ENCODE data around the gene PSG3.
"Not testable (repeated sequence)": the region's sequence is repeated elsewhere in the genome, so short reads cannot be mapped to it uniquely, and the experiment has no call there.

PSG3 gene

DNA sequence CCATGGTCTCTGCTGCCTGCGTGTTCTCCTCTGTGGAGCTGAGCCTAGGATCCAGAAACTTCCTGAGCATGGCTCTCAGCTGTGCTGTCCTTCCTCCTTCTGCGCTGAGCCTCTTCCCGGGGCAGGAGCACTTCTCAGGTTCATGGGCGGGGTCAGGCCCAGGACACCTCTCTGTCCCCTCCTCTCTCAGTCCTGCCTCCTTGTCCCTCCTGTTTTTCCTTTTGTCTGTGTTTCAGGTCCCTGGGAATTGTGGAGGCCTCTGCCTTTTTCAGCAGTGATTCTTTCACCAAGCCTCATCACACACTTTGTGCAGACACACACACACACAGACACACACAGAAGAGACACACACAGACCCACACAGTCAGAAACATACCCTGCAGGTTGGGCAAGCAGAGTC is at the start of gene PSG3:
PSG3 (minus strand) TSS at position 101 of the 400 bp plus-strand sequence; CDS start at position 4, 97 bp downstream.
- DNase-seq, result not testable (repeated sequence)

- DNase-seq, result not testable (repeated sequence)
Measured at GRCh38 chr19:42788766-42789165, 48.5 kb upstream of the PSG3 start.

DNA sequence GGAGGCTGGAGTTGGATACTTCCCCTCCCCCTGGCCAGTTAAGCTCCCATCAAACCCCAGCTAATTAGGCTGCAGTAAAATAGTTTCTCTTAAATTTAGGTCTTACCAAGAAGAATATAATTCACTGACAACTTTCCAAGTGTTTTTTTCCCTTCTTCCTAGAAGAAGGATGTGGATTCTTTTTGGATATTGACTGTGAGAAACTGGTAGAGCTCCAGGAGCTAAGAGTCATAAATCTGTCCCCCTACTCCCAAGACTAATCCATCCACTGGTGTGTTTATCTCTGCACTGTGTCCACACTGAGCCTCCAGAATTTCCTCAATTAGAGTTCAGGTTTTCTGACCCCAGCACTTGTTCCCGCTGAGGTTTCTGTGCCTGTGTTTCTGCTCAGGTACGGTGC is 47.5 kb upstream of the PSG3 start:
- DNase-seq, result not testable (repeated sequence)

GRCh38 chr19:42776750-42777612 is 36.7 kb upstream of the PSG3 start:
- not testable (repeated sequence) for DNase-seq

- not testable (repeated sequence) for DNase-seq
Measured at GRCh38 chr19:42774510-42775158, 34.4 kb upstream of the PSG3 start.

DNA sequence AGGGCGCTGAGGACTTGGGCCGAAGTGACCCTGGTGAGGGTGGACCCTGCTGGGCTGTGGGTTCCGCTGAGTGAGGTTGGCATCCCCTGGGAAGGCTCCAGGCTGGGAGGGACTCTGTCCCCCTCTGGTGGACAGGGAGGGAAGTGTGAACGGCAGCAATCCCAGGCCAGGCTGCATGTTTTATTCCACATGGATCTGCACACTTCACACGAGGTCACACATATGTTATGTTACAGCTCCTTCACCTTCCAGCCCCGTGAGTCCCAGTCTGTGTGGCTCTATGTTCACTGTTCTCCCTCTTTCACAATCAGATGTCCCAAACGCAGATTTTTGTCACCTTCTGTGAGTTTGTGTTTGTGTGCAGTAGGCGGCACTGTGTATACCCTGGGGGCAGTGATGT is 27.0 kb upstream of the PSG3 start:
- not testable (repeated sequence) for DNase-seq

DNA sequence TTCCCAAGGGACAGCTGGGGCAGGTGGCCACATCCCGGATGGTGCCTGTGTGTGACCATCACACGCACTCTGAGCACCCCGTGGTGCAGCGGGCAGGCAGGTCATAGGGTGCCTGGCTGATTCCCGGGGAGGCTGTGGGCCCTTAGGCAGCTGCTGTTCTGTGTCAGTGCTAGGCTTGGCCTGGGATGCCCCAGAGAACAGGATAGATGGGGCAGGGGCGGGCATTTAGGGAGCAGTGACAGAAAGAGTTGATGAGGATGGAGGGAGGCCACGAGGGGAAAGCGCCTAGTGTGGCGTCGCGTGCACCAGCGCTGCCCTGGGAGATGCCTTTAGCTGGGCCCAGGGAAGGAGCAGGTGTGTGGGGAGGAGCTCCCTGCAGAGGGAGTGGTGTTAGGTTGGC is 26.6 kb upstream of the PSG3 start:
- not testable (repeated sequence) for DNase-seq

DNA sequence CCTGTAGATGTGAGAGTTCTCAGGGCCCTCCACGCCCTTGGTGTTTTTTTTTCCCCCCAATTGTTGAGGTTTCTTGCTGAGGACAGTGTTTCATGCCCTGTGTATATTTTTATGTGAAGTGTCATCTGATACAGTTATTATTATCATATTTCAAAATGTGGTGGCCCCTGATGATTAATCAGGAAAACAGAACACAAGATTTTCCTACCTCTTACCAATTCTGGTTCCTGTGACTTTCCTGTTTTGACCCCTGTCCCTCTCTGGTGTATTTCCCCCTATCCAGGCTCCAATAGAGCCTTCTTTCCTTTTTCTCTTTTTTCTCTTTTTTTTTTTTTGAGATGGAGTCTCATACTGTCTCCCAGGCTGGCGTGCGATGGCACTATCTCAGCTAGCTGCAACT is 24.6 kb upstream of the PSG3 start:
- no peak for DNase-seq

GRCh38 chr19:42762789-42763188 is 22.5 kb upstream of the PSG3 start:
- DNase-seq, result no peak

- not testable (repeated sequence) for DNase-seq
Measured at GRCh38 chr19:42761924-42762295, 21.6 kb upstream of the PSG3 start.

- DNase-seq, result not testable (repeated sequence)
Measured at GRCh38 chr19:42760954-42761923, 21.0 kb upstream of the PSG3 start.

DNA sequence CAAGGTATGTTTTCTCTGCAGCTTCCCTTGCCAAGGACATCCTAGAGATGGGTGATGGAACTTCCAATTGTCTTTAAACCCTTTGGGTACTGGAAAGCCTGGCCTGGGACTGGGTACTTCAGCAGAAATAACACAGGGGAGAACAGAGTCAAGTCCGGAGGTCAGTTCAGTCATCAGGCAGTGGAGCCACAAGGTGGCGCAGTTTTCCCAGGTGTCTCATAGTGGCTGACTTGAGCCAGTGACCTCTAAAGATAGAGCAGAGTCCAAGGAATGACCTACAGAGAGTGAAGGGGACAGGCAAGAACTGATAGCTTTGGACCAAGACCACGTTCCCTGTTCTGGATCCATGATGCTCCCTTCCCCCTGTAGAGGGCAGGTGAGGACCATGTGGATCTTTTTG is 18.4 kb upstream of the PSG3 start:
- not testable (repeated sequence) for DNase-seq

DNA sequence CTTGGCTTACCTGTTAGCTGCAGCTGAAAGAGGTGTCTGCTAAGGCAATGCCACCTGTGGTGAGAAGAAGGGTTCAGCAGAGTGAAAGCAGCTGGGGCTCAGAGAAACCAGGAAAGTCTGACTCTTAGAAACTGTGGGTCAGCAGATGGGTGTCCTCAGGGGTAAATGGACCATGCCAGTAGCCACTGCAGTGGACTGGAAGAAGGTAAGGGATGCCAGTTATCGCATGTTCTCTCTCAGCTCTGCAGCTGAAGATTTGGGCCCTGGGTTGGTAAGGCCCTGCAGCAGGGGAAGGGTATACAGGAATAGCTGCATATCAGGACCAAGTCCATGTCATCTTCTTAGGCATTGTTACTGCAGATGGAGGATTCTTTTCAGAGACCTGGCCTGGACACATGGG is 12.0 kb upstream of the PSG3 start:
- DNase-seq, result not testable (repeated sequence)

DNA sequence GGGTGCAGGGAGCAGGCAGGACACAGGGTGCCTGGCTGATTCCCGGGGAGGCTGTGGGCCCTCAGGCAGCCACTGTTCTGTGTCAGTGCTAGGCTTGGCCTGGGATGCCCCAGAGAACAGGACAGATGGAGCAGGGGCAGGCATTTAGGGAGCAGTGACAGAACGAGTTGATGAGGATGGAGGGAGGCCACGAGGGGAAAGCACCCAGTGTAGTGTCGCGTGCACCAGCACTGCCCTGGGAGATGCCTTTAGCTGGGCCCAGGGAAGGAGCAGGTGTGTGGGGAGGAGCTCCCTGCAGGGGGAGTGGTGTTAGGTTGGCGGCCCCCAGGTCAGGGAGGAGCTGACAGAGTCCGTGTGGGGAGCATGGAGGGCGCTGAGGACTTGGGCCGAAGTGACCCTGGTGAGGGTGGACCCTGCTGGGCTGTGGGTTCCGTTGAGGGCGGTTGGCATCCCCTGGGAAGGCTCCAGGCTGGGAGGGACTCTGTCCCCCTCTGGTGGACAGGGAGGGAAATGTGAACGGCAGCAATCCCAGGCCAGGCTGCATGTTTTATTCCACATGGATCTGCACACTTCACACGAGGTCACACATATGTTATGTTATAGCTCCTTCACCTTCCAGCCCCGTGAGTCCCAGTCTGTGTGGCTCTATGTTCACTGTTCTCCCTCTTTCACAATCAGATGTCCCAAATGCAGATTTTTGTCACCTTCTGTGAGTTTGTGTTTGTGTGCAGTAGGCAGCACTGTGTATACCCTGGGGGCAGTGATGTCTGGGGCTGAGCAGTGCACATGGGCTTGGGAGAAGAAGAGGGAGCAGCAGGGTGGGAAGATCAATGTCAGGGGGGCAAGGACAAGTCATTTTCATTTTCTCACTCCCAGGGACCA is 1.7 kb upstream of the PSG3 start:
- not testable (repeated sequence) for DNase-seq

- DNase-seq, result not testable (repeated sequence)
Measured at GRCh38 chr19:42737581-42738011, 2.7 kb downstream of the PSG3 start.

DNA sequence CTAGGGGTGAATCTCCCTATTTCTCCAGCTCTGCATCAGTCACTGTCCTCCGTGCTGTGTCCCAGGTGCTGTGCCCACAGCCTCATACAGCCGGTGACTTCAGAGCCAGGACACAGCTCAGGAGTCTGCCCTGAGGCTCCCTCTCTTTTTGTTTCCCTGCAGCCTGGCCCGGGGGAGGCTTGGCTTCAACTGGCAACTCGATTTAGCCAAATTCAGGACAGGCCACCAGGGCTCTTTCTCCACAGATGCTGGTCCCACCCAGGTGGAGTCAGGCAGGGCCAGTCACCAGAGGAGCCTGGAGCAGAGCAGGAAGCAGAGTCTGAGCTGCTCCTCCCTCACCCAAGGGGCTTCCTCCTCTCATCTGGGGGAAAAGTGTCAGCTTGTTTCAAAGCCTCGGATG is 11.9 kb downstream of the PSG3 start:
- not testable (repeated sequence) for DNase-seq

GRCh38 chr19:42714000-42714399 is 26.3 kb downstream of the PSG3 start:
- DNase-seq, result not testable (repeated sequence)

- DNase-seq, result not testable (repeated sequence)
Measured at GRCh38 chr19:42712753-42713152, 27.5 kb downstream of the PSG3 start.

DNA sequence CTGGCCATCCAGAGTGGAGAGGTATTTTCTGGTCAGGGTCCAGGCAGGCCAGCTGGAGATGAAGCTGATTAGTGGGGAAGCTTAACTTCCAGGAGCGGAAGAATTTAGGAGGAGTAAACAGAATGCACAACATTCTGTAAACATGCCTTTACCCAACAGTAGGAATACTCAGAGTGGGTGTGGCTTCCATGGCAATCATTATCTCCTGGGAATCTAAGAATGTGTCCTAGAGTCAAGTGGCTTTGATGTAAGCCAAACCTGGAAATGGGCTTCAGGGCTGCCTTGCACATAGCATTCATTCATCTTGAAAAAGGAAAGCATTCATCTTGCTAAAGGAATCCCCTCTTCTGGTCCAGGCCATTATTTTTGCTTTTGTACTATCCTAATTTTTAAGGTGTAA is 29.3 kb downstream of the PSG3 start:
- not testable (repeated sequence) for DNase-seq

GRCh38 chr19:42697884-42698283 is 42.4 kb downstream of the PSG3 start:
- no peak for DNase-seq

DNA sequence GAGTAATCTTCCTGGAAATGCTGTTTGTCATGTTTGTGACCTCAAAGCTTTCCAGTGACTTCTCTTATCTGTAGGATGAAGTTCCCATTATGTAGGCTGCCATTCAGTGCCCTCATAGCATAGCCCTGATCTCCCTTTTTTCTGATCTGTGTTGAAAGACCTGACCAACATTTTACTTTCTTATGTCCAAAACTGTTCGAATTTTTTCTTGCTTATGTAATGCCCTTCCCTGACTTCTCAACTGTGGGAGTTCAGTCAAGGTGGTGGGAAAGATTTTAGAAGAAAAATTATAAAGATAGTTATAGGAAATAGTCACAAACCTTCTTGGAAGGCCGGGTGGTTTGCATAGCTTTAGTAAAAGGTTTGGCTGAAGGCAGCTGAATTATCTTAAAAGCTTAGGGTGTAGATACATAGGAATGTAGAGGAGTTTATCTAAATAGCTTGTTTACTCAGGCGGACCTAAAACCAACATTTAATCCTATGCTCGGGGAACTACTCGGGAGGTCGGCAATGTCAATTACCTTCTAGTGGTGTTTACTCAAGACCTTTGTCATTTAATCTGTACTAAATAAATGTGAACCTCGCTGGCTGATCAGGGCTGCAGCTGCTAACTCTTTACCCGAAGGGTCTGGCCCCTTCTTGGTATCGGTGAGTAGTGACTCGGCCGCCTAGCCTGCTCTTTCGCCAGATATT is 44.3 kb downstream of the PSG3 start:
- no peak for DNase-seq
